Right kidney (tissue), 9 donors: Measurements from ENCODE around the gene MRPS18C.

Source experiments
- DNase-seq: peaks from one replicate; pipeline ENCODE4 v3.0.0-alpha.2; 2016
- long read RNA-seq, 8 donors: transcript quantifications; one replicate each; lab custom pipeline, GENCODE V29; 2026

The MRPS18C gene
- long read RNA-seq, donor 1, transcript MRPS18C-201 (6 exons, 1,643 nt): major isoform, 125 of 141 reads
- long read RNA-seq, donor 1, transcript MRPS18C-204 (5 exons, 666 nt): minor isoform, 6 of 141 reads
- long read RNA-seq, donor 1, partial matches to known transcripts: 0 of 141 reads
- long read RNA-seq, donor 1, other reads (novel, unspliced or antisense): 0 of 141 reads
- long read RNA-seq, donor 2, transcript MRPS18C-204 (5 exons, 666 nt): minor isoform, 8 of 62 reads
- long read RNA-seq, donor 2, transcript MRPS18C-201 (6 exons, 1,643 nt): major isoform, 46 of 62 reads
- long read RNA-seq, donor 2, partial matches to known transcripts: 0 of 62 reads
- long read RNA-seq, donor 2, other reads (novel, unspliced or antisense): 5 of 62 reads
- long read RNA-seq, donor 3, transcript MRPS18C-201 (6 exons, 1,643 nt): major isoform, 37 of 54 reads
- long read RNA-seq, donor 3, partial matches to known transcripts: 14 of 54 reads
- long read RNA-seq, donor 3, other reads (novel, unspliced or antisense): 0 of 54 reads
- long read RNA-seq, donor 4, transcript MRPS18C-201 (6 exons, 1,643 nt): major isoform, 55 of 91 reads
- long read RNA-seq, donor 4, partial matches to known transcripts: 30 of 91 reads
- long read RNA-seq, donor 4, other reads (novel, unspliced or antisense): 0 of 91 reads
- long read RNA-seq, donor 5, transcript MRPS18C-201 (6 exons, 1,643 nt): major isoform, 84 of 93 reads
- long read RNA-seq, donor 5, transcript MRPS18C-204 (5 exons, 666 nt): minor isoform, 9 of 93 reads
- long read RNA-seq, donor 5, partial matches to known transcripts: 0 of 93 reads
- long read RNA-seq, donor 5, other reads (novel, unspliced or antisense): 0 of 93 reads
- long read RNA-seq, donor 6, transcript MRPS18C-201 (6 exons, 1,643 nt): major isoform, 62 of 72 reads
- long read RNA-seq, donor 6, transcript MRPS18C-204 (5 exons, 666 nt): minor isoform, 5 of 72 reads
- long read RNA-seq, donor 6, partial matches to known transcripts: 0 of 72 reads
- long read RNA-seq, donor 6, other reads (novel, unspliced or antisense): 0 of 72 reads
- long read RNA-seq, donor 7, transcript MRPS18C-204 (5 exons, 666 nt): minor isoform, 7 of 120 reads
- long read RNA-seq, donor 7, transcript MRPS18C-201 (6 exons, 1,643 nt): major isoform, 108 of 120 reads
- long read RNA-seq, donor 7, partial matches to known transcripts: 0 of 120 reads
- long read RNA-seq, donor 7, other reads (novel, unspliced or antisense): 0 of 120 reads
- long read RNA-seq, donor 8, transcript MRPS18C-201 (6 exons, 1,643 nt): major isoform, 59 of 64 reads
- long read RNA-seq, donor 8, partial matches to known transcripts: 0 of 64 reads
- long read RNA-seq, donor 8, other reads (novel, unspliced or antisense): 0 of 64 reads

GRCh38 chr4:83455281-83456183 lies at the start of gene MRPS18C, which contains the start of gene HELQ:
Gene MRPS18C (plus strand): TSS chr4:83456058. CDS start chr4:83456078, 20 bp downstream.
Gene HELQ (minus strand): TSS chr4:83455823. CDS start chr4:83455693, 130 bp downstream.
- peak; percentile 92 for DNase-seq

- peak; percentile 39 for DNase-seq
These were observed 47.0 kb upstream of the MRPS18C start for GRCh38 chr4:83408908-83409307.

DNA sequence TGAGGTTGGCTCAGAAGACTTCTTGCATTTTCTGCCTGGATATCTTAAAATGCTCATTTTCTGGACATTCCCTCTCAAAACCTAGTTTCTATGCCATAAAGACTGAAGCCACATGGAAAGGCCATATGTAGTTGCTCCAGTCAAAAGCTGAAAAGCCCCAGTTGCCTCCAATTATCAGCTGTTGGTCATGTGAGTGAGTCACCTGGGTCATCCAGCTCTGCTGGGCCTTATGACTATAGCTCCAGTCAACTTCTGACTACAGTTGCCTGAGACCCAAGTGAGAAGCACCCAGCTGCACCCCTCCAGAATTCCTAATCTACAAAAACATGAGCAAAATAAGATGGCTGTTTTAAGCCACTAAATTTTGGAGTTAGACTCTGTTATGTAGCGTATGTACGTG lies 42.2 kb upstream of the MRPS18C start:
- no peak for DNase-seq

- DNase-seq: no peak
These were observed 38.3 kb upstream of the MRPS18C start for GRCh38 chr4:83417566-83417965.

DNA sequence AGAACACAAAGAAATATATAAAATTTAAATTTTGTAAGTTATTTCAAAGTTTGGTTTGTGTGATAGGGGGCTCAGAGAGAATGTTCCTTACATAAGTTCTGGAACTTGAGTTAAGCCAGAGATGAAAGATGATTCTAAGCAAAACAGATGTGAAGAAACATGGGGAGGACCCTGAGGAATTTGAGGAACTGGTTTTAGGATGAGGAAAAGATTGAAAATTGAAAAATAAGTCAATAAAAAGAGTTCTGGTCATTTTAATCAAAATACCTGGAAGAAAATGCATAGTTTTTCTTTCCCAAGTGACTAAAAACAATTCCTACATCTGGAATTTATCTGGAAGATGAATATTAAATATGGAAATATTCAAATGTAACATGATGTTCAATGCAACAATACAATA lies 37.6 kb upstream of the MRPS18C start:
- DNase-seq: no peak

- DNase-seq: no peak
These were observed 24.7 kb upstream of the MRPS18C start for GRCh38 chr4:83431200-83431599.

- DNase-seq: no peak
These were observed 19.2 kb upstream of the MRPS18C start for GRCh38 chr4:83436680-83437079.

- DNase-seq: no peak
These were observed 17.1 kb upstream of the MRPS18C start for GRCh38 chr4:83438719-83439118.

DNA sequence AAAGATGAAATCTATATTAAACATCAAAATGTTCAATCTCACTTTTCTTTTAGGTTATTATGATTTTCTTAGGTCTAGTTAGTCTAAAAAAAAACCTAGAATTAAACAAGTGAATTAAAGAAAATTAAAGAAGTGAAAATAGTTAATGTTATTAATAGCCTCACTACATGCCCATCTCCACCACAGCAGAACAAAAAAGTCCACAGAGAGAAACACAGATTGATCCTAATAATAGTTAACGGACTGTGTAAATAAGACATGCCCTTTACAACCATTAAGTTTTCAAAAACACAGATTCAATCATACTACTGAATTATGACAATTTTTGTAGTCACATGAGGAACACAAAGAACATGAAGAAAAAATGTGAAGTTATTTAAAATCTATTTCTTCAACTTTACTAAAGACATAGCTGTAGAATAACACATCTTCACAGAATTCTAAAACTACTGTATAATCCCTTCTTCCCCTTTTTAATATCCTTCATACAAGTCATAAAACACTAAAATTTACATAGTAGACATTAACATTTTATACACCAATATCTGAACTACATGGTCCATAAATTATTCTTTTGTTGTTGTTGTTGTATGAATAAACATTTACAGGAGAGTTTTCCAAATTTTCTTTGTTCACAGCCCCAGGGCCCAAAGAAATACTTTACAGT lies 15.6 kb upstream of the MRPS18C start:
- DNase-seq: no peak

GRCh38 chr4:83440899-83441298 lies 15.0 kb upstream of the MRPS18C start:
- DNase-seq: no peak

GRCh38 chr4:83449009-83449408 lies 6.8 kb upstream of the MRPS18C start:
- no peak for DNase-seq

DNA sequence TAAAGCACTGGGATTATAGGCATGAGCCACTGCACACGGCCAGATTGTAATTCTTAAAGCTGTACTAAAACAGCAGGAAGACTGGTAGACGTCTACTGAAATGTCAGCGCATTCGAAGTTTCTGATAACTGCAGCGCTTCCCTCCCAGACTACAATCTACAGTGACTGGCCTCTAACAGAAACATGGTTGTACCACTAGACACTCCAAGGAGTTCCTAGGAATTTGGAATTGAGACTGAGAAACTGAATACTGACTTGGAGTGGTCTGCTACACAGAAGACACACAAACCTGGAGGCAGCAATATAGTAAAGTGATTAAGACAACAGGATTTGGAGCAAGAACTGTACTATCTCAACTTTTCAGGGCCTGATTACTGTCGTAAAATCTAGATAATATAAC lies 1.2 kb upstream of the MRPS18C start:
- DNase-seq: no peak

DNA sequence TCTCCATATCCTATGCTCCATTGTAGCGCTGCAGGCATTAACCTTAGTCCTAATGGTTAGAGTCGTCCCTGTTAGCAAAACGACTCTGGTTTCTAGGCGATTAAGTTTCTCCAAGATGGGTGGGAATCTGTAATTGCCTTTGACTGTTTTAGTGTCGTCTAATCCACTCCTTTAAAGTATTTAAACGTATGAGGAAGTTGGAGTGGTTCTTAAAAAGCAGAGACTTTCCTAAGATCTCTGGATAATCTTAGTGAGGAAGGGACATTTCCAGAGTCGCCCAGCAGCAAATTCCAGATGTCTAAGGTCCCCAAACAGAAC lies 285 bp downstream of the MRPS18C start:
- no peak for DNase-seq

- no peak for DNase-seq
These were observed 17.6 kb downstream of the MRPS18C start for GRCh38 chr4:83473423-83473822.

DNA sequence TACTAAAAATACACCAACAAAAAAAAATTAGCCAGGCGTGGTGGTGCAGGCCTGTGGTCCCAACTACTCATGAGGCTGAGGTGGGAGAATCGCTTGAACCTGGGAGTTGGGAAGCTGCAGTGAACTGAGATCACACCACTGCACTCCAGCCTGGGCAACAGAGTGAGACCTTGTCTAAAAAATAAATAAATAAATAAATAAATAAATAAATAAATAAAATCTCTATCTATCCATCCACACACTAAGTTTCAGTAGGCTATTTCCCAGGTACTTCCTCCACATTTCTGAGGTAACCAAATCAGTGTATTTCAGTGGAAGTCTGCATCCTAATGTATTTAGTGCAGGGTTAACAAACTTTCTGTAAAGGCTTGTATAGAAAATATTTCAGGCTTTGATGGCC lies 18.1 kb downstream of the MRPS18C start:
- no peak for DNase-seq

- peak; percentile 98 for DNase-seq
These were observed 28.9 kb downstream of the MRPS18C start, which contains the start of gene ABRAXAS1 for GRCh38 chr4:83484500-83485461. Gene ABRAXAS1 (minus strand): TSS chr4:83485100. CDS start chr4:83485072, 28 bp downstream.

GRCh38 chr4:83486457-83487129 lies 30.7 kb downstream of the MRPS18C start:
- no peak for DNase-seq

DNA sequence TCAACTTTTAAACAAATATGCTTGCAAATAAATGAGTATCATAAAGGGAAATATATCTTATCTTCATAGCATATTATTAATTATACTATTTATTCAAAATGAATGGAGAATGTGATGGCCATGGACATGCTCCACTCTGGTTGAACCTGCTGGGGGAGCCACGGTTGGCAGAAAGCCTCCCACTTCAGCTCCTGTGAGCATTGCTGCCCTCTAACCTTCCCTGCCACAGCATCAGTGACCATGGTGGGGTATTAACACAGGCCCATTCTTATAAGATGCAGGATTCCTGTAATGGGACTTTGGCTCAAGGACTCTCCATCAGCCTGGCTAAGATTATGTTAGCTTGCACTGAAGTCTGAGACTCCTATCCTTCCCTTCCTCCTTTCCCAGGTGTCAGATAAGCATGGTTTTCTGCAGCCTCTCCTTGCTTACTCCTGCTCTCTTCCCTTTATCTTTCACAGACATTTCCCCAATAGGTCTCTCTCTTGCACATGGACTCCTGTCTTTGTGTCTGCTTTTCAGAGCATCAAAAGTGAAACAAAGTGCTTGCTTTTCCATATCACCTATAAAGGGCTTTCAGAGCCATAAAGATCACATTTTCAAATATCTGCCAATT lies 34.0 kb downstream of the MRPS18C start:
- DNase-seq: no peak
